ENCODE measurements around the gene NDUFA5. TPM values are rescaled to one million over a fixed set of nuclear protein-coding genes. Genes with fewer than 3 reads are reported as not detected.

Gene NDUFA5
- total RNA-seq, 2 experiments from 2014 or later: 50.8 to 74.9 TPM

- DNase-seq (ENCODE audit: low spot score): no peak
- no peak overlapping the region for H3K4me2 ChIP-seq (ENCODE audit: low read length)
- H3K4me1 ChIP-seq (ENCODE audit: insufficient read depth, low read length, poor library complexity, severe bottlenecking): no peaks in the 10 kb centered on the region
- TF ChIP-seq CTCF (conservative IDR thresholded peaks at IDR 0.05; ENCODE audit: low read length) (no peak), EZH2phosphoT487 (IDR thresholded peaks at IDR 0.05; ENCODE audit: borderline replicate concordance, low read depth, low read length) (no peak)
- no peak overlapping the region for H3K27ac ChIP-seq (ENCODE audit: low read depth, low read length, poor library complexity, severe bottlenecking)
- no peak overlapping the region for H2AFZ ChIP-seq (ENCODE audit: low read length)
- peaks cover 79% of the 10 kb centered on the region for H3K36me3 ChIP-seq (ENCODE audit: insufficient read depth, low read length)
- no TSS peak for BruUV-seq (replicated peaks)
- H3K9me3 ChIP-seq (ENCODE audit: low read length): no peaks in the 10 kb centered on the region
- no peaks in the 10 kb centered on the region for H3K9me2 ChIP-seq (ENCODE audit: insufficient read depth, low read length)
- POLR2A ChIA-PET: interaction anchor here (0.7 to 0.9 kb wide), 3 partner anchors 14 to 177 kb away, joined by 3 to 4 read pairs (median 3); no protein-coding TSS in a partner anchor
- intact Hi-C loops (cut with micrococcal nuclease; ENCODE audit: unreplicated experiment): no loop called here
- CTCF ChIA-PET (ENCODE audit: unreplicated experiment): interaction anchor here (0.9 to 1.4 kb wide), 2 partner anchors 9 kb away, joined by 3 read pairs; partner anchors contain the start of gene NDUFA5
- peaks cover 38% of the 10 kb centered on the region; the same call in 1 of the 2 replicates for H3K79me2 ChIP-seq (ENCODE audit: insufficient read depth, low read depth, low read length)
- H4K20me1 ChIP-seq (ENCODE audit: insufficient read depth, low read length): no peaks in the 10 kb centered on the region
- no peak overlapping the region for H3K4me3 ChIP-seq (ENCODE audit: low read depth, low read length, poor library complexity, severe bottlenecking)
Measured at GRCh38 chr7:123548406-123548805, 9.2 kb downstream of the NDUFA5 start.

- no TSS peak for BruUV-seq (replicated peaks)
- intact Hi-C loops (cut with micrococcal nuclease; ENCODE audit: unreplicated experiment): no loop called here
- no peak for DNase-seq (ENCODE audit: low spot score)
Measured at GRCh38 chr7:123539871-123540270, 17.7 kb downstream of the NDUFA5 start.

More at GRCh38 chr7:123539871-123540270, 17.7 kb downstream of the NDUFA5 start:
- no peak for TF ChIP-seq CTCF (conservative IDR thresholded peaks at IDR 0.05; ENCODE audit: low read length)
- TF ChIP-seq EZH2phosphoT487 (IDR thresholded peaks at IDR 0.05; ENCODE audit: borderline replicate concordance, low read depth, low read length): no peak
- no peak overlapping the region for H3K27ac ChIP-seq (ENCODE audit: low read depth, low read length, poor library complexity, severe bottlenecking)
- no peaks in the 10 kb centered on the region for H3K9me2 ChIP-seq (ENCODE audit: insufficient read depth, low read length)
- H3K9me3 ChIP-seq (ENCODE audit: low read length): no peaks in the 10 kb centered on the region
- no peak overlapping the region for H2AFZ ChIP-seq (ENCODE audit: low read length)
- H3K4me3 ChIP-seq (ENCODE audit: low read depth, low read length, poor library complexity, severe bottlenecking): no peak overlapping the region
- ChIA-PET POLR2A (interaction anchor here (0.9 to 1.5 kb wide), 2 partner anchors 13 to 18 kb away, joined by 4 to 5 read pairs; partner anchors contain the start of gene NDUFA5), CTCF (ENCODE audit: unreplicated experiment) (interaction anchor here (1.4 kb wide), 1 partner anchor 8 kb away, joined by 3 read pairs; no protein-coding TSS in a partner anchor)
- H3K79me2 ChIP-seq (ENCODE audit: insufficient read depth, low read depth, low read length): peaks cover 7% of the 10 kb centered on the region; the same call in 1 of the 2 replicates
- peaks cover 27% of the 10 kb centered on the region for H3K36me3 ChIP-seq (ENCODE audit: insufficient read depth, low read length)
- no peaks in the 10 kb centered on the region for H3K4me1 ChIP-seq (ENCODE audit: insufficient read depth, low read length, poor library complexity, severe bottlenecking)
- no peak overlapping the region for H3K4me2 ChIP-seq (ENCODE audit: low read length)
- no peaks in the 10 kb centered on the region; the same call in 1 of the 2 replicates for H4K20me1 ChIP-seq (ENCODE audit: insufficient read depth, low read length)
